ENCODE measurements around the gene ESYT3.

- no peak for TF ChIP-seq CTCF (IDR thresholded peaks at IDR 0.05; ENCODE audit: low read depth, low read length)
- TF ChIP-seq EZH2phosphoT487 (IDR thresholded peaks at IDR 0.05; ENCODE audit: low read depth): no peak
These were observed 28.9 kb upstream of the ESYT3 start for GRCh38 chr3:138405486-138405885.

Data from OCI-LY3 (cell line).